Thoracic aorta (tissue), 2 donors: Measurements from ENCODE around the gene TAF11L7. TPM values are rescaled to one million over a fixed set of nuclear protein-coding genes. Genes with fewer than 3 reads are reported as not detected.
"Not testable (repeated sequence)": the region's sequence is repeated elsewhere in the genome, so short reads cannot be mapped to it uniquely, and the experiment has no call there.

Source experiments
- ATAC-seq: fragments of 150-250 bp; one replicate; pipeline ENCODE4 v1.8.0; 2017; ENCODE audit warnings: low read depth; ENCODE audit not compliant: insufficient number of reproducible peaks, low FRiP score
- DNase-seq: peaks from one replicate; pipeline ENCODE4 v3.0.0-alpha.2; 2020; ENCODE audit warnings: low spot score
- H3K27ac ChIP-seq, 2 donors: fragments of 200-600 bp; sonication (generic); 1 replicate in 1 of 2; 2 replicates in 1 of 2; pipeline ENCODE4 v1.5.1; 2016; ENCODE audit warnings: mild to moderate bottlenecking in 2 of 2, moderate library complexity in 2 of 2
- H3K27me3 ChIP-seq: fragments of 200-600 bp; sonication (generic); replicated peaks from 2 replicates; pipeline ENCODE4 v1.6.0; 2016; ENCODE audit warnings: mild to moderate bottlenecking; ENCODE audit not compliant: insufficient read depth
- H3K36me3 ChIP-seq: fragments of 200-600 bp; sonication (generic); one replicate; pipeline ENCODE4 v1.5.1; 2016
- H3K4me1 ChIP-seq, 2 donors: fragments of 200-600 bp; sonication (generic); 1 replicate in 1 of 2; 2 replicates in 1 of 2; pipeline versions ENCODE4 v1.5.1 to v1.6.0; 2016; ENCODE audit warnings: low read depth in 2 of 2, mild to moderate bottlenecking in 1 of 2; ENCODE audit not compliant: control insufficient read depth in 1 of 2
- H3K4me3 ChIP-seq: fragments of 200-600 bp; sonication (generic); 2 replicates; pipeline ENCODE4 v1.5.1; 2016; ENCODE audit warnings: mild to moderate bottlenecking
- H3K9me3 ChIP-seq: fragments of 200-600 bp; sonication (generic); 2 replicates; pipeline ENCODE4 v1.5.1; 2016
- total RNA-seq, 2 donors: library from RNA; depleted of rRNA; stranded (reverse); fragments of >200 nt; gene quantifications; one replicate each; pipeline versions ENCODE4 v1.1.0 to v1.2.3, GENCODE V29; 2016
- TF ChIP-seq, protein P1 (sequence below): fragments of 200-600 bp; sonication (generic); IDR thresholded peaks from one replicate; pipeline ENCODE4 v1.5.1; 2019; ENCODE audit warnings: antibody characterized with exemption

TAF11L7 gene
- total RNA-seq: not detected

DNA sequence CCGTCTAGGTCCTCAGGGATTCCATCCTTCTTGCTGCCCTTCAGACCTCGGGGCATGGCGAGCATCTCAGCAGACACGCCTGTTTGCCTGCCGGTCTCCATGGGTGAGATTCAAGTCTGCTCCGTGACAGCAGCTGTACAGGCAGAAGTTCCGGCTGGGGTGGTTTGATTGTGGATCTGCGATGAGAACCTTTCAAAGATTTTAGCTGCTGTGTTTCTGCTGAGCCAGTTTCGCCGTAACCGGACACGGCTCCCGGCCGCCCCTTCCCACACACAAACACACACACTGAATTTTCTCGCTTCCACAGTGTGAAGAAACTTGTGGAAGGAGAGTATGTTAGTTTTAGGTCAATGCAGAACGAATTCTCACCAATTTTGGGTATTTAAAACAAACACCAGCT, at the start of gene TAF11L7:
TAF11L7 (minus strand) TSS at position 101 of the 400 bp plus-strand sequence.
- not testable (repeated sequence) for H3K4me3 ChIP-seq, H3K27me3 ChIP-seq, H3K9me3 ChIP-seq, H3K27ac ChIP-seq, H3K36me3 ChIP-seq, DNase-seq, ATAC-seq, H3K4me1 ChIP-seq

GRCh38 chr5:17634160-17634559, 48.6 kb upstream of the TAF11L7 start, which contains the start of gene TAF11L14:
Gene TAF11L14 (plus strand): TSS chr5:17634460.
- Histone ChIP-seq H3K4me3 (no peak within 1 kb of the TSS), H3K36me3 (no peaks in the 10 kb centered on the region), H3K9me3 (no peaks in the 10 kb centered on the region), H3K4me1 (no peaks in the 10 kb centered on the region), H3K27ac (no peak within 1 kb of the TSS), H3K27me3 (no peaks in the 10 kb centered on the region)
- TF ChIP-seq, protein P1, sequence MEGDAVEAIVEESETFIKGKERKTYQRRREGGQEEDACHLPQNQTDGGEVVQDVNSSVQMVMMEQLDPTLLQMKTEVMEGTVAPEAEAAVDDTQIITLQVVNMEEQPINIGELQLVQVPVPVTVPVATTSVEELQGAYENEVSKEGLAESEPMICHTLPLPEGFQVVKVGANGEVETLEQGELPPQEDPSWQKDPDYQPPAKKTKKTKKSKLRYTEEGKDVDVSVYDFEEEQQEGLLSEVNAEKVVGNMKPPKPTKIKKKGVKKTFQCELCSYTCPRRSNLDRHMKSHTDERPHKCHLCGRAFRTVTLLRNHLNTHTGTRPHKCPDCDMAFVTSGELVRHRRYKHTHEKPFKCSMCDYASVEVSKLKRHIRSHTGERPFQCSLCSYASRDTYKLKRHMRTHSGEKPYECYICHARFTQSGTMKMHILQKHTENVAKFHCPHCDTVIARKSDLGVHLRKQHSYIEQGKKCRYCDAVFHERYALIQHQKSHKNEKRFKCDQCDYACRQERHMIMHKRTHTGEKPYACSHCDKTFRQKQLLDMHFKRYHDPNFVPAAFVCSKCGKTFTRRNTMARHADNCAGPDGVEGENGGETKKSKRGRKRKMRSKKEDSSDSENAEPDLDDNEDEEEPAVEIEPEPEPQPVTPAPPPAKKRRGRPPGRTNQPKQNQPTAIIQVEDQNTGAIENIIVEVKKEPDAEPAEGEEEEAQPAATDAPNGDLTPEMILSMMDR: no peak
- no peak for ATAC-seq
- no peak for DNase-seq

GRCh38 chr5:17631788-17632187, 46.2 kb upstream of the TAF11L7 start, which contains the start of gene TAF11L13:
Gene TAF11L13 (plus strand): TSS chr5:17632088.
- DNase-seq, H3K27me3 ChIP-seq, ATAC-seq, H3K4me3 ChIP-seq, H3K9me3 ChIP-seq, H3K36me3 ChIP-seq, H3K27ac ChIP-seq, H3K4me1 ChIP-seq: not testable (repeated sequence)

DNA sequence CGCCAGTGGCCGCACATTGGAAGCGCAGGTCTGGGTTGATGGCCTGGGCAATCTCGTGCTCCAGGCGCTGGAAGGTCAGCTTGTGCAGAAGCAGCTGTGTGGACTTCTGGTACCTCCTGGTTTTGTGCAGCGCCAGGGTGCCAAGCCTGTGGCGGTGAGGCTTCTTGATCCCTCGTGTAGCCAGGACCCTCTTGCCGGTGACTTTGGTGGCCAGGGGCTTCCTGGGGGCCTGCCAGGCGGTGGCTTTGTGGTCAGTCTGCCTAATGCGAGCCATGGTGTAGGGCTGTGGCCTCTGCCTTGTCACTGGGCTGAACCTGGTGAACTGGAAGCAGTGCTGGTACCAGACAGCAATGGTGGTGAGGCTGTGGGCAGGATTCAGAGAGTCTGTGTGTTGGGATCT, 40.1 kb upstream of the TAF11L7 start:
- DNase-seq (no peak), ATAC-seq (no peak)
- no peaks in the 10 kb centered on the region for H3K36me3 ChIP-seq
- no peaks in the 10 kb centered on the region for H3K9me3 ChIP-seq
- H3K4me3 ChIP-seq: no peak overlapping the region
- no peaks in the 10 kb centered on the region for H3K4me1 ChIP-seq
- TF ChIP-seq, protein P1: no peak
- no peak overlapping the region for H3K27ac ChIP-seq
- no peaks in the 10 kb centered on the region for H3K27me3 ChIP-seq

DNA sequence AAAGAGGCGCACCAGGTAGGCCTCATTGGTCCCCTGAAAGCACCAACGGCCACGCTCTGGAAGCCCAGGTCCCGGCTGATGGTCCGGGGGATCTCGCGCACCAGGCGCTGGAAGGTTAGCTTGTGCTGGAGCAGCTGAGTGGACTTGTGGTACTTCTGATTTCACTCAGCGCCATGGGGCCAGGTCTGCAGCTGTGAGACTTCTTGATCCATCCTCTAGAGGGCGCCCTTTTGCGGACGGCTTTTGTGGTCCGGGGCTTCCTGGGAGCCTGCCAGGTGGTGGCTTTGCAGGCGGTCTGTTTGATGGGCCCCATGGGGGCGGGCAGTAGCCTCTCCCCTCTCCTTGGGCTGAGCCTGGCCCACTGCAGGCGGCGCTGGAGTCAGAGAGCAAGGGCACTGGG, 35.1 kb upstream of the TAF11L7 start:
- no peak overlapping the region for H3K4me3 ChIP-seq
- H3K27me3 ChIP-seq: no peaks in the 10 kb centered on the region
- no peaks in the 10 kb centered on the region for H3K9me3 ChIP-seq
- H3K4me1 ChIP-seq: no peaks in the 10 kb centered on the region
- no peak for DNase-seq
- no peak for ATAC-seq
- TF ChIP-seq, protein P1: no peak
- no peaks in the 10 kb centered on the region for H3K36me3 ChIP-seq
- H3K27ac ChIP-seq: no peak overlapping the region

DNA sequence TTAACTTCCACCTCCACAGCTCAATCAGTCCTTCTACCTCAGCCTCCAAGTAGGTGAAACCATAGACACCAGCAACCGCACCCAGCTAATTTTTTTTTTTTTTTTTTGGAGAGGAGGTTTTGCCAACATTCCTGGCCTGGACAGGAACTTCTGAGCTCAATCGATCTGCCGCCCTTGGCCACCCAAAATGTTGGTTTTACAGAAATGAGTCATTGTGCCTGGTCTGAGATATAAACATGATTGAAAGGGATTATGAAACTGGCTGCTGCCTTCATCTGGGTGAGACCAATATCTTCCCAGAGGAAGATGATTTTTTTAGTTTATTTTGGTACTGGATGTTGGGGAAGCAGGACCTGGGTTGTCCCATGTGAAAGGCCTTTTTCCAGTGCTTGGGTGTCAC, 33.8 kb upstream of the TAF11L7 start:
- TF ChIP-seq, protein P1: no peak
- no peak for ATAC-seq

More for the DNA sequence above, 33.8 kb upstream of the TAF11L7 start:
- no peaks in the 10 kb centered on the region for H3K27me3 ChIP-seq
- no peak overlapping the region for H3K4me3 ChIP-seq
- H3K27ac ChIP-seq: no peak overlapping the region
- no peak for DNase-seq
- no peaks in the 10 kb centered on the region for H3K36me3 ChIP-seq
- no peaks in the 10 kb centered on the region for H3K9me3 ChIP-seq
- H3K4me1 ChIP-seq: no peaks in the 10 kb centered on the region
